K562 (cell line): Measurements from ENCODE around the gene PTPRU. TPM values are rescaled to one million over a fixed set of nuclear protein-coding genes. Genes with fewer than 3 reads are reported as not detected.

ENCODE experiments used
- CCNT2 ChIP-seq: IDR thresholded peaks from 2 replicates; pipeline ENCODE4 v1.6.1; 2011; ENCODE audit warnings: borderline replicate concordance, low read depth, mild to moderate bottlenecking, moderate library complexity, mixed read lengths, low read length; ENCODE audit not compliant: insufficient read length; ENCODE audit errors: extremely low read depth
- DEAF1 ChIP-seq: fragments of 450-650 bp; formaldehyde crosslinking; IDR thresholded peaks from 2 replicates; pipeline ENCODE4 v1.4.0; 2020; ENCODE audit warnings: mild to moderate bottlenecking, moderate library complexity
- JUN ChIP-seq, 2 experiments: sonication (generic) in 1 of 2; formaldehyde crosslinking in 1 of 2; IDR thresholded peaks; 2 replicates each; pipeline versions ENCODE4 v1.6.1 to v1.8.0; 2012 to 2022; ENCODE audit warnings: borderline replicate concordance in 2 of 2, mild to moderate bottlenecking in 2 of 2, improper control_type of control experiment in 1 of 2, low read depth in 1 of 2, low read length in 1 of 2, missing genetic modification reagents in 1 of 2
- JUND ChIP-seq, 2 experiments: IDR thresholded peaks; 2 replicates in 1 of 2; 3 replicates in 1 of 2; pipeline ENCODE4 v1.6.1; 2011; ENCODE audit warnings: borderline replicate concordance in 2 of 2, low read depth in 2 of 2, low read length in 2 of 2, improper control_type of control experiment in 1 of 2, missing biosample characterization in 1 of 2, missing genetic modification characterization in 1 of 2, missing genetic modification reagents in 1 of 2
- MTA3 ChIP-seq: fragments of 450-650 bp; formaldehyde crosslinking; IDR thresholded peaks from 2 replicates; pipeline ENCODE4 v1.6.1; 2017; ENCODE audit warnings: mild to moderate bottlenecking, borderline replicate concordance
- PYGO2 ChIP-seq: fragments of 450-650 bp; IDR thresholded peaks from 2 replicates; pipeline ENCODE4 v1.6.1; 2016; ENCODE audit warnings: mild to moderate bottlenecking, missing genetic modification characterization, moderate library complexity, missing compliant biosample characterization
- RB1 ChIP-seq: fragments of 450-650 bp; IDR thresholded peaks from 2 replicates; pipeline ENCODE4 v1.6.1; 2017; ENCODE audit warnings: low read depth, mild to moderate bottlenecking
- STAG1 ChIP-seq: sonication (generic); formaldehyde crosslinking; IDR thresholded peaks from 2 replicates; pipeline ENCODE4 v1.5.0; 2020; ENCODE audit warnings: missing genetic modification reagents, borderline replicate concordance
- TEAD1 ChIP-seq, 2 experiments: fragments of 450-650 bp in 1 of 2; sonication (generic) in 1 of 2; formaldehyde crosslinking; IDR thresholded peaks; 2 replicates each; pipeline versions ENCODE4 v1.4.0 to v1.8.0; 2020 to 2022; ENCODE audit warnings: mild to moderate bottlenecking in 2 of 2, missing genetic modification reagents in 1 of 2
- polyA plus RNA-seq, 8 experiments: library from polyadenylated mRNA; depleted of rRNA in 4 of 8; stranded (reverse) in 5 of 8; unstranded in 3 of 8; fragments of >200 nt; fragmentation: Nextera tagmentation in 2 of 8; fragmentation: Illumina TruSeq in 1 of 8; extraction: Ambion mirVana in 2 of 8; extraction: Trizol in 1 of 8; gene quantifications; 2 replicates each; pipeline versions ENCODE4 v1.2.1 to v1.2.3, GENCODE V29; 2011 to 2014; ENCODE audit warnings: inconsistent platforms in 1 of 8, missing spikeins in 1 of 8
- total RNA-seq, 7 experiments: library from RNA; depleted of rRNA in 6 of 7; stranded (reverse); fragments of >200 nt in 6 of 7; fragmentation: Illumina TruSeq in 2 of 7; extraction: Trizol in 2 of 7; gene quantifications; 2 replicates each; pipeline versions ENCODE4 v1.2.1 to v1.2.3, GENCODE V29; 2011 to 2021; ENCODE audit warnings: low replicate concordance in 1 of 7

Gene PTPRU
- total and polyA plus RNA-seq, 9 of the 15 experiments (the other 6 are each of a cell fraction or from before 2014, with no cell fraction given) = 0.01 to 2.9 (median 1.0) TPM

GRCh38 chr1:29197590-29197924 is 38.8 kb upstream of the PTPRU start (continued):
- peak in 1 of 2 experiments; percentile 13; a peak in 1 of 4 replicates for TF ChIP-seq TEAD1 (CRISPR knock-in tag; IDR thresholded peaks at IDR 0.05)
- no peak for TF ChIP-seq JUN (IDR thresholded peaks at IDR 0.05; ENCODE audit: borderline replicate concordance, low read depth, low read length)
- TF ChIP-seq JUN (CRISPR knock-in tag; IDR thresholded peaks at IDR 0.05; ENCODE audit: borderline replicate concordance) = no peak
- no peak for TF ChIP-seq JUND (IDR thresholded peaks at IDR 0.05; ENCODE audit: borderline replicate concordance, low read depth, low read length)
- peak; percentile 55; the same call in 1 of the 3 replicates for TF ChIP-seq JUND (tag; IDR thresholded peaks at IDR 0.05; ENCODE audit: borderline replicate concordance, low read depth, low read length)
- 0 out of 2 replicates have a peak, but pooled peaks have one; percentile 54 for TF ChIP-seq DEAF1
- peak; percentile 26; the same call in 1 of the 2 replicates for TF ChIP-seq RB1
- TF ChIP-seq STAG1 (CRISPR knock-in tag) = 0 out of 2 replicates have a peak, but pooled peaks have one; percentile 3
- TF ChIP-seq PYGO2 (tag) = no peak
- TF ChIP-seq CCNT2 = no peak
- no peak for TF ChIP-seq MTA3
